Measurements from ENCODE around the gene NOBOX. TPM values are rescaled to one million over a fixed set of nuclear protein-coding genes. Genes with fewer than 3 reads are reported as not detected.
A peak's percentile ranks its signal among the peaks of the same experiment; 100 is the strongest.

NOBOX gene
- total RNA-seq, 1 donor, result not detected

GRCh38 chr7:144401490-144401889 lies 2.0 kb downstream of the NOBOX start:
- no peaks in the 10 kb centered on the region for H3K36me3 ChIP-seq (ENCODE audit: insufficient read depth, low read length)
- H3K4me1 ChIP-seq (ENCODE audit: insufficient read depth, low read length), result no peaks in the 10 kb centered on the region
- TF ChIP-seq CTCF (IDR thresholded peaks at IDR 0.05; ENCODE audit: extremely low read depth, low read depth, low read length), result no peak
- no peaks in the 10 kb centered on the region for H4K20me1 ChIP-seq (ENCODE audit: insufficient read depth, low read length)
- peak; percentile 88 for DNase-seq (ENCODE audit: insufficient read length, low spot score, missing footprints)
- no peaks in the 10 kb centered on the region for H3K27me3 ChIP-seq (ENCODE audit: insufficient read depth, low read length)
- H3K4me2 ChIP-seq (ENCODE audit: insufficient read depth, low read length), result no peak overlapping the region
- H3K4me3 ChIP-seq (ENCODE audit: insufficient read depth, low read length), result no peak overlapping the region
- no peaks in the 10 kb centered on the region for H3K79me2 ChIP-seq (ENCODE audit: insufficient read depth, low read length)
- H3K9me3 ChIP-seq (ENCODE audit: low read depth, low read length), result no peaks in the 10 kb centered on the region
- no peak overlapping the region for H3K27ac ChIP-seq (ENCODE audit: low read depth, low read length)
- H2AFZ ChIP-seq (ENCODE audit: low read length), result no peak overlapping the region

GRCh38 chr7:144399946-144400345 lies 3.5 kb downstream of the NOBOX start:
- TF ChIP-seq CTCF (IDR thresholded peaks at IDR 0.05; ENCODE audit: extremely low read depth, low read depth, low read length), result no peak
- Histone ChIP-seq H4K20me1 (ENCODE audit: insufficient read depth, low read length) (no peaks in the 10 kb centered on the region), H2AFZ (ENCODE audit: low read length) (no peak overlapping the region), H3K27ac (ENCODE audit: low read depth, low read length) (no peak overlapping the region), H3K27me3 (ENCODE audit: insufficient read depth, low read length) (no peaks in the 10 kb centered on the region), H3K36me3 (ENCODE audit: insufficient read depth, low read length) (no peaks in the 10 kb centered on the region), H3K4me2 (ENCODE audit: insufficient read depth, low read length) (no peak overlapping the region), H3K9me3 (ENCODE audit: low read depth, low read length) (no peaks in the 10 kb centered on the region), H3K79me2 (ENCODE audit: insufficient read depth, low read length) (no peaks in the 10 kb centered on the region), H3K4me3 (ENCODE audit: insufficient read depth, low read length) (no peak overlapping the region), H3K4me1 (ENCODE audit: insufficient read depth, low read length) (no peaks in the 10 kb centered on the region)
- DNase-seq (ENCODE audit: insufficient read length, low spot score, missing footprints), result no peak

GRCh38 chr7:144398911-144399310 lies 4.6 kb downstream of the NOBOX start:
- Histone ChIP-seq H3K36me3 (ENCODE audit: insufficient read depth, low read length) (no peaks in the 10 kb centered on the region), H3K27me3 (ENCODE audit: insufficient read depth, low read length) (no peaks in the 10 kb centered on the region), H3K9me3 (ENCODE audit: low read depth, low read length) (no peaks in the 10 kb centered on the region), H3K4me3 (ENCODE audit: insufficient read depth, low read length) (no peak overlapping the region), H4K20me1 (ENCODE audit: insufficient read depth, low read length) (no peaks in the 10 kb centered on the region), H3K4me1 (ENCODE audit: insufficient read depth, low read length) (no peaks in the 10 kb centered on the region), H3K4me2 (ENCODE audit: insufficient read depth, low read length) (no peak overlapping the region), H3K79me2 (ENCODE audit: insufficient read depth, low read length) (no peaks in the 10 kb centered on the region), H2AFZ (ENCODE audit: low read length) (no peak overlapping the region), H3K27ac (ENCODE audit: low read depth, low read length) (no peak overlapping the region)
- TF ChIP-seq CTCF (IDR thresholded peaks at IDR 0.05; ENCODE audit: extremely low read depth, low read depth, low read length), result no peak
- DNase-seq (ENCODE audit: insufficient read length, low spot score, missing footprints), result no peak

GRCh38 chr7:144398291-144398690 lies 5.2 kb downstream of the NOBOX start:
- Histone ChIP-seq H2AFZ (ENCODE audit: low read length) (no peak overlapping the region), H3K36me3 (ENCODE audit: insufficient read depth, low read length) (no peaks in the 10 kb centered on the region), H3K27ac (ENCODE audit: low read depth, low read length) (no peak overlapping the region), H3K4me1 (ENCODE audit: insufficient read depth, low read length) (no peaks in the 10 kb centered on the region), H3K79me2 (ENCODE audit: insufficient read depth, low read length) (no peaks in the 10 kb centered on the region), H3K4me2 (ENCODE audit: insufficient read depth, low read length) (no peak overlapping the region), H3K9me3 (ENCODE audit: low read depth, low read length) (no peaks in the 10 kb centered on the region), H4K20me1 (ENCODE audit: insufficient read depth, low read length) (no peaks in the 10 kb centered on the region), H3K4me3 (ENCODE audit: insufficient read depth, low read length) (no peak overlapping the region), H3K27me3 (ENCODE audit: insufficient read depth, low read length) (no peaks in the 10 kb centered on the region)
- DNase-seq (ENCODE audit: insufficient read length, low spot score, missing footprints), result no peak
- no peak for TF ChIP-seq CTCF (IDR thresholded peaks at IDR 0.05; ENCODE audit: extremely low read depth, low read depth, low read length)

All from osteoblast (primary cell).